K562 (cell line): ENCODE data around the gene EFNB3.

Experiments used
- BHLHE40 ChIP-seq: IDR thresholded peaks from 2 replicates; pipeline ENCODE4 v1.6.1; 2011; ENCODE audit warnings: low read length, improper control_type of control experiment
- CTCF ChIP-seq, 3 experiments: IDR thresholded peaks in 2 of 3; conservative IDR thresholded peaks in 1 of 3; 2 replicates each; pipeline ENCODE4 v1.5.1; 2011 to 2012; ENCODE audit warnings: low read length in 3 of 3, mild to moderate bottlenecking in 3 of 3, control low read depth in 2 of 3, improper control_type of control experiment in 1 of 3, inconsistent platforms in 1 of 3, low read depth in 1 of 3, mixed read lengths in 1 of 3, moderate library complexity in 1 of 3; ENCODE audit not compliant: insufficient read depth in 2 of 3
- EZH2 ChIP-seq: IDR thresholded peaks from 2 replicates; pipeline ENCODE4 v1.6.1; 2012; ENCODE audit warnings: low read depth, mild to moderate bottlenecking, inconsistent platforms, low read length, borderline replicate concordance
- FIP1L1 ChIP-seq: fragments of 200-400 bp; formaldehyde crosslinking; IDR thresholded peaks from 2 replicates; pipeline ENCODE4 v1.6.1; 2018; ENCODE audit warnings: mild to moderate bottlenecking, low read depth, low read length; ENCODE audit not compliant: poor library complexity, severe bottlenecking
- JUNB ChIP-seq: fragments of 450-650 bp; formaldehyde crosslinking; conservative IDR thresholded peaks from 2 replicates; pipeline ENCODE4 v1.4.0; 2020; ENCODE audit warnings: mild to moderate bottlenecking
- MYC ChIP-seq, 2 experiments: fragments of 250-450 bp in 1 of 2; sonication (Bioruptor Pico) in 1 of 2; IDR thresholded peaks; 2 replicates each; pipeline versions ENCODE4 v1.5.1 to v1.6.1; 2012 to 2021; ENCODE audit warnings: low read depth in 2 of 2, borderline replicate concordance in 1 of 2, improper control_type of control experiment in 1 of 2, low read length in 1 of 2, mild to moderate bottlenecking in 1 of 2, moderate library complexity in 1 of 2
- RAD21 ChIP-seq, 2 experiments: fragments of 250-450 bp in 1 of 2; fragments of 450-650 bp in 1 of 2; sonication (Bioruptor Pico) in 1 of 2; formaldehyde crosslinking in 1 of 2; IDR thresholded peaks in 1 of 2; conservative IDR thresholded peaks in 1 of 2; 2 replicates each; pipeline versions ENCODE4 v1.4.0 to v1.8.0; 2020 to 2022; ENCODE audit warnings: mild to moderate bottlenecking in 2 of 2, moderate library complexity in 1 of 2
- USF1 ChIP-seq: sonication (generic); formaldehyde crosslinking; IDR thresholded peaks from 2 replicates; pipeline ENCODE4 v1.9.0; 2022; ENCODE audit warnings: mild to moderate bottlenecking, missing genetic modification reagents
- ZEB2 ChIP-seq: fragments of 450-650 bp; IDR thresholded peaks from 2 replicates; pipeline ENCODE4 v1.6.1; 2016
- TF ChIP-seq, protein P1 (sequence below): fragments of 250-450 bp; sonication (Bioruptor Pico); IDR thresholded peaks from 2 replicates; pipeline ENCODE4 v1.8.0; 2021; ENCODE audit warnings: moderate library complexity, mild to moderate bottlenecking, inconsistent platforms

DNA sequence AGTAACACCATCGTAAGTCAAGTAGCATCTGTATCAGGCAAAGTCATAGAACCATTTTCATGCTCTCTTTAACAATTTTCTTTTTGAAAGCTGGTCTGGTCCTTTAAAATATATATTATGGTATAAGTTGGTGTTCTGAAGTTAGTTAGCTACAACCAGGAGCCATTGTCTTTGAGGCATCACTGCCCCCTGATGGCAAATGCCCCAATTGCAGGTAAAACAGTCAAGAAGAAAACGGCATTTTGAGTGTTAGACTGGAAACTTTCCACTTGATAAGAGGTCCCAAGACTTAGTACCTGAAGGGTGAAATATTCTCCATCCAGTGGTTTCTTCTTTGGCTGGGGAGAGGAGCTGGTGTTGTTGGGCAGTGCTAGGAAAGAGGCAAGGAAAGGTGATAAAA is 31.8 kb upstream of the EFNB3 start:
- TF ChIP-seq BHLHE40 = no peak
- no peak for TF ChIP-seq USF1 (CRISPR knock-in tag)
- no peak for TF ChIP-seq JUNB
- peak; percentile 53 to 59 (median 57) for TF ChIP-seq CTCF (IDR thresholded peaks at IDR 0.05 in 2 of 3, conservative IDR thresholded peaks at IDR 0.05 in 1 of 3; ENCODE audit: insufficient read depth in 2 of 3, low read depth in 1 of 3, low read length in 3 of 3)
- TF ChIP-seq FIP1L1 = no peak
- TF ChIP-seq, protein P1, sequence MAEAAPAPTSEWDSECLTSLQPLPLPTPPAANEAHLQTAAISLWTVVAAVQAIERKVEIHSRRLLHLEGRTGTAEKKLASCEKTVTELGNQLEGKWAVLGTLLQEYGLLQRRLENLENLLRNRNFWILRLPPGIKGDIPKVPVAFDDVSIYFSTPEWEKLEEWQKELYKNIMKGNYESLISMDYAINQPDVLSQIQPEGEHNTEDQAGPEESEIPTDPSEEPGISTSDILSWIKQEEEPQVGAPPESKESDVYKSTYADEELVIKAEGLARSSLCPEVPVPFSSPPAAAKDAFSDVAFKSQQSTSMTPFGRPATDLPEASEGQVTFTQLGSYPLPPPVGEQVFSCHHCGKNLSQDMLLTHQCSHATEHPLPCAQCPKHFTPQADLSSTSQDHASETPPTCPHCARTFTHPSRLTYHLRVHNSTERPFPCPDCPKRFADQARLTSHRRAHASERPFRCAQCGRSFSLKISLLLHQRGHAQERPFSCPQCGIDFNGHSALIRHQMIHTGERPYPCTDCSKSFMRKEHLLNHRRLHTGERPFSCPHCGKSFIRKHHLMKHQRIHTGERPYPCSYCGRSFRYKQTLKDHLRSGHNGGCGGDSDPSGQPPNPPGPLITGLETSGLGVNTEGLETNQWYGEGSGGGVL (CRISPR knock-in tag) = no peak
- peak; percentile 13 to 48; a peak in 2 of 4 replicates for TF ChIP-seq RAD21 (CRISPR knock-in tag; conservative IDR thresholded peaks at IDR 0.05 in 1 of 2, IDR thresholded peaks at IDR 0.05 in 1 of 2)
- TF ChIP-seq MYC (IDR thresholded peaks at IDR 0.05; ENCODE audit: low read depth, low read length) = no peak
- TF ChIP-seq MYC (CRISPR knock-in tag; IDR thresholded peaks at IDR 0.05; ENCODE audit: borderline replicate concordance, low read depth) = no peak
- TF ChIP-seq EZH2 = no peak
- TF ChIP-seq ZEB2 = no peak
